CD4-positive, alpha-beta memory T cell (primary cell): ENCODE data around the gene C6orf89. TPM values are rescaled to one million over a fixed set of nuclear protein-coding genes. Genes with fewer than 3 reads are reported as not detected.

ENCODE experiments used
- CTCF ChIA-PET: fragments of 350-600 bp; sonication (Branson Sonifier 250); formaldehyde crosslinking; loops from one replicate; lab custom pipeline; 2021; ENCODE audit warnings: inconsistent platforms; ENCODE audit not compliant: partially characterized antibody; lab: Charles Lee
- POLR2A ChIA-PET: fragments of 350-600 bp; sonication (Branson Sonifier 250); formaldehyde crosslinking; loops from one replicate; lab custom pipeline; 2021; ENCODE audit not compliant: partially characterized antibody; lab: Charles Lee
- DNase-seq, 5 donors: peaks; one replicate each; pipeline versions ENCODE4 v3.0.0 to v3.0.0-alpha.2; 2020 to 2022; ENCODE audit warnings: mixed read lengths in 1 of 5
- H3K27ac ChIP-seq: one replicate; pipeline ENCODE4 v1.7.0; 2013; ENCODE audit warnings: low read depth, low read length
- H3K27me3 ChIP-seq: 2 replicates; pipeline ENCODE4 v1.7.0; 2013; ENCODE audit warnings: mild to moderate bottlenecking, low read length, moderate library complexity; ENCODE audit not compliant: insufficient read depth
- H3K36me3 ChIP-seq: 2 replicates; pipeline ENCODE4 v1.7.0; 2013; ENCODE audit warnings: mild to moderate bottlenecking, low read length, moderate library complexity; ENCODE audit not compliant: insufficient read depth
- H3K4me1 ChIP-seq: 2 replicates; pipeline ENCODE4 v1.7.0; 2013; ENCODE audit warnings: mild to moderate bottlenecking, low read length, moderate library complexity; ENCODE audit not compliant: insufficient read depth
- H3K4me3 ChIP-seq, 2 donors: one replicate each; pipeline ENCODE4 v1.7.0; 2013; ENCODE audit warnings: low read length in 2 of 2, mild to moderate bottlenecking in 1 of 2
- H3K9me3 ChIP-seq, 2 donors: one replicate each; pipeline ENCODE4 v1.7.0; 2013; ENCODE audit warnings: low read length in 2 of 2, control low read depth in 1 of 2; ENCODE audit not compliant: control insufficient read depth in 1 of 2
- H3K27ac Mint-ChIP-seq, 7 donors: one replicate each; pipeline ENCODE4 v1.8.0; 2020 to 2021; ENCODE audit warnings: mixed read lengths in 7 of 7, mild to moderate bottlenecking in 6 of 7, inconsistent platforms in 3 of 7, moderate library complexity in 3 of 7
- H3K27me3 Mint-ChIP-seq, 2 donors: one replicate each; pipeline ENCODE4 v1.8.0; 2020 to 2021; ENCODE audit warnings: mixed read lengths in 2 of 2
- H3K36me3 Mint-ChIP-seq, 2 donors: one replicate each; pipeline ENCODE4 v1.8.0; 2020 to 2021; ENCODE audit warnings: mixed read lengths in 2 of 2, inconsistent platforms in 1 of 2, mild to moderate bottlenecking in 1 of 2
- H3K4me1 Mint-ChIP-seq, 4 donors: one replicate each; pipeline ENCODE4 v1.8.0; 2020 to 2021; ENCODE audit warnings: mixed read lengths in 4 of 4, mild to moderate bottlenecking in 1 of 4
- H3K4me3 Mint-ChIP-seq, 8 donors: one replicate each; pipeline ENCODE4 v1.8.0; 2020 to 2021; ENCODE audit warnings: mixed read lengths in 8 of 8, mild to moderate bottlenecking in 7 of 8, moderate library complexity in 6 of 8, inconsistent platforms in 3 of 8
- H3K9me3 Mint-ChIP-seq, 8 donors: one replicate each; pipeline ENCODE4 v1.8.0; 2020 to 2021; ENCODE audit warnings: mixed read lengths in 8 of 8, mild to moderate bottlenecking in 5 of 8, inconsistent platforms in 3 of 8, moderate library complexity in 1 of 8
- intact Hi-C: fragments of 100-400 bp; cut with micrococcal nuclease; formaldehyde crosslinking; loops from one replicate; pipeline ENCODE4 v1.15.1; 2023
- polyA plus RNA-seq, 2 donors: library from polyadenylated mRNA; unstranded; fragments of 300-500 nt; fragmentation: Illumina TruSeq; gene quantifications; one replicate each; pipeline ENCODE4 v1.2.3, GENCODE V29; 2021
- total RNA-seq, 2 experiments: library from RNA; stranded (reverse); gene quantifications; one replicate each; pipeline ENCODE4 v1.2.3, GENCODE V29; 2021

C6orf89 gene
- total and polyA plus RNA-seq, 4 experiments from 2014 or later = 35.4 to 56.0 (median 52.9) TPM

- Mint-ChIP-seq H3K27ac (peak overlapping the region in 3 of 7 donors; percentile 22 to 74 (median 43)), H3K4me3 (no peak overlapping the region), H3K27me3 (no peaks in the 10 kb centered on the region), H3K9me3 (no peaks in the 10 kb centered on the region), H3K4me1 (peaks cover 2 to 12% (median 6%) of the 10 kb centered on the region in 4 donors), H3K36me3 (peaks cover 59 to 85% of the 10 kb centered on the region in 2 donors)
- H3K27me3 ChIP-seq = no peaks in the 10 kb centered on the region
- H3K36me3 ChIP-seq = peaks cover 83% of the 10 kb centered on the region
- DNase-seq = no peak
- ChIA-PET CTCF (interaction anchor here (1.7 kb wide), 1 partner anchor 48 kb away, joined by 3 read pairs; no protein-coding TSS in a partner anchor), POLR2A (interaction anchor here (1.7 to 2.3 kb wide), 2 partner anchors 9 to 16 kb away, joined by 3 to 9 read pairs; partner anchors contain the start of gene MTCH1)
- peaks cover 1% of the 10 kb centered on the region for H3K4me1 ChIP-seq
- intact Hi-C loops = no loop called here
- no peak overlapping the region for H3K4me3 ChIP-seq
- no peaks in the 10 kb centered on the region for H3K9me3 ChIP-seq
- no peak overlapping the region for H3K27ac ChIP-seq
Observed at GRCh38 chr6:36969988-36970891, 84.5 kb downstream of the C6orf89 start.

GRCh38 chr6:36970892-36971842 is 85.4 kb downstream of the C6orf89 start:
- peaks cover 0 to 3% (median 1%) of the 10 kb centered on the region in 4 donors for H3K4me1 Mint-ChIP-seq
- POLR2A ChIA-PET = interaction anchor here (1.7 to 2.3 kb wide), 2 partner anchors 8 to 15 kb away, joined by 3 to 9 read pairs; partner anchors contain the start of gene MTCH1

GRCh38 chr6:36971921-36972673 is 86.3 kb downstream of the C6orf89 start:
- H3K36me3 Mint-ChIP-seq = peaks cover 68 to 94% of the 10 kb centered on the region in 2 donors

More at GRCh38 chr6:36970892-36971842, 85.4 kb downstream of the C6orf89 start:
- Histone ChIP-seq H3K4me3 (no peak overlapping the region), H3K36me3 (peaks cover 92% of the 10 kb centered on the region), H3K27me3 (no peaks in the 10 kb centered on the region), H3K9me3 (no peaks in the 10 kb centered on the region), H3K4me1 (no peaks in the 10 kb centered on the region), H3K27ac (no peak overlapping the region)
- CTCF ChIA-PET = interaction anchor here (1.7 kb wide), 1 partner anchor 47 kb away, joined by 3 read pairs; no protein-coding TSS in a partner anchor
- peak overlapping the region in 5 of 7 donors; percentile 36 to 64 (median 61) for H3K27ac Mint-ChIP-seq
- peaks cover 64 to 92% of the 10 kb centered on the region in 2 donors for H3K36me3 Mint-ChIP-seq
- H3K27me3 Mint-ChIP-seq = no peaks in the 10 kb centered on the region
- H3K4me3 Mint-ChIP-seq = no peak overlapping the region
- no peak for DNase-seq
- H3K9me3 Mint-ChIP-seq = no peaks in the 10 kb centered on the region
- intact Hi-C loops = no loop called here

GRCh38 chr6:36973190-36973589 is 87.4 kb downstream of the C6orf89 start:
- Histone ChIP-seq H3K27ac (no peak overlapping the region), H3K4me3 (no peak overlapping the region), H3K27me3 (no peaks in the 10 kb centered on the region), H3K36me3 (peaks cover 98% of the 10 kb centered on the region), H3K4me1 (no peaks in the 10 kb centered on the region), H3K9me3 (no peaks in the 10 kb centered on the region)
- ChIA-PET POLR2A (interaction anchor here (1.0 to 1.5 kb wide), 2 partner anchors 8 to 9 kb away, joined by 3 to 4 read pairs; no protein-coding TSS in a partner anchor), CTCF (no interaction called here)
- H3K4me3 Mint-ChIP-seq = no peak overlapping the region
- peaks cover 71 to 94% of the 10 kb centered on the region in 2 donors for H3K36me3 Mint-ChIP-seq
- peak overlapping the region in 2 of 7 donors; percentile 13 to 29 for H3K27ac Mint-ChIP-seq
- intact Hi-C loops = no loop called here
- no peaks in the 10 kb centered on the region for H3K9me3 Mint-ChIP-seq
- DNase-seq = no peak
- H3K4me1 Mint-ChIP-seq = peaks cover 0 to 5% (median 2%) of the 10 kb centered on the region in 4 donors
- H3K27me3 Mint-ChIP-seq = no peaks in the 10 kb centered on the region

More at GRCh38 chr6:36971921-36972673, 86.3 kb downstream of the C6orf89 start:
- intact Hi-C loops = no loop called here
- CTCF ChIA-PET = no interaction called here
- Histone ChIP-seq H3K27ac (no peak overlapping the region), H3K4me3 (no peak overlapping the region), H3K36me3 (peaks cover 98% of the 10 kb centered on the region), H3K27me3 (no peaks in the 10 kb centered on the region), H3K9me3 (no peaks in the 10 kb centered on the region), H3K4me1 (no peaks in the 10 kb centered on the region)
- Mint-ChIP-seq H3K27ac (peak overlapping the region in 6 of 7 donors; percentile 36 to 66 (median 60)), H3K4me3 (no peak overlapping the region), H3K4me1 (peaks cover 0 to 3% (median under 1%) of the 10 kb centered on the region in 4 donors), H3K9me3 (no peaks in the 10 kb centered on the region), H3K27me3 (no peaks in the 10 kb centered on the region)
- POLR2A ChIA-PET = interaction anchor here (1.0 to 1.5 kb wide), 2 partner anchors 8 to 9 kb away, joined by 3 to 4 read pairs; no protein-coding TSS in a partner anchor
- no peak for DNase-seq

- peaks cover 98% of the 10 kb centered on the region for H3K36me3 ChIP-seq
- H3K4me3 ChIP-seq = no peak overlapping the region
- DNase-seq = no peak
- peaks cover 0 to 5% (median 2%) of the 10 kb centered on the region in 4 donors for H3K4me1 Mint-ChIP-seq
- CTCF ChIA-PET = no interaction called here
- H3K4me3 Mint-ChIP-seq = no peak overlapping the region
- no peaks in the 10 kb centered on the region for H3K27me3 Mint-ChIP-seq
- H3K9me3 ChIP-seq = no peaks in the 10 kb centered on the region
- POLR2A ChIA-PET = interaction anchor here (1.5 kb wide), 1 partner anchor 10 kb away, joined by 4 read pairs; no protein-coding TSS in a partner anchor
- H3K27ac Mint-ChIP-seq = peak overlapping the region in 3 of 7 donors; percentile 9 to 75 (median 29)
- H3K36me3 Mint-ChIP-seq = peaks cover 71 to 93% of the 10 kb centered on the region in 2 donors
- no peaks in the 10 kb centered on the region for H3K9me3 Mint-ChIP-seq
- no peak overlapping the region for H3K27ac ChIP-seq
- no peaks in the 10 kb centered on the region for H3K4me1 ChIP-seq
- intact Hi-C loops = no loop called here
- no peaks in the 10 kb centered on the region for H3K27me3 ChIP-seq
Observed at GRCh38 chr6:36973647-36974046, 87.9 kb downstream of the C6orf89 start.
